ENCODE measurements around the gene NOP58.

DNA sequence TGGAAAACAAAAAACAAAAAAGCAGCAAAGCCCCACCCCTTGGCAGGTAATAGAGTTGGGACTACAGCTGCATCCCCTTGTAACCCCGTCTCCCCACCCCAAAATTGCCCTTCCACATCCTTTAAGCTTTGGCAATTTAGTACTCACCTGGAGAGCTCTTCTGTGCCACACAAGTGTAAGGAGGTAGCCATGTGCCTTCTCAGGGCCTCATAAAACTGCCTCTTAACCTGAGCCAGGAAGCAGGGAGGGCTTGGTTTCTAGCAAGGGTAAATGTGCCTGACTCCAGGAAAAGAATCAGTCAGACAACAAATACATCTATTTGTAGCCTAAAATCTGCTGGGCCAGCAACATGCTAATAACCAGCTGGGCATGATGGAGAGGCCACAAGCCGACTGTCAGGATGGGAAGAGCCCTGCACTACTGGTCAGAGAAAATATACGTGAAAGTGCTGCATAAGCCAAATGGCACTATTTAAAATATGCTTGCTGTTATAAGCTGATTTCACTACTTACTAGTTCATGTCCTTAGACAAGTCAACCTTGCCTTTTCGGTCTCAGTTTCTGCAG lies 46.3 kb downstream of the NOP58 start:
- TF ChIP-seq, protein P1, sequence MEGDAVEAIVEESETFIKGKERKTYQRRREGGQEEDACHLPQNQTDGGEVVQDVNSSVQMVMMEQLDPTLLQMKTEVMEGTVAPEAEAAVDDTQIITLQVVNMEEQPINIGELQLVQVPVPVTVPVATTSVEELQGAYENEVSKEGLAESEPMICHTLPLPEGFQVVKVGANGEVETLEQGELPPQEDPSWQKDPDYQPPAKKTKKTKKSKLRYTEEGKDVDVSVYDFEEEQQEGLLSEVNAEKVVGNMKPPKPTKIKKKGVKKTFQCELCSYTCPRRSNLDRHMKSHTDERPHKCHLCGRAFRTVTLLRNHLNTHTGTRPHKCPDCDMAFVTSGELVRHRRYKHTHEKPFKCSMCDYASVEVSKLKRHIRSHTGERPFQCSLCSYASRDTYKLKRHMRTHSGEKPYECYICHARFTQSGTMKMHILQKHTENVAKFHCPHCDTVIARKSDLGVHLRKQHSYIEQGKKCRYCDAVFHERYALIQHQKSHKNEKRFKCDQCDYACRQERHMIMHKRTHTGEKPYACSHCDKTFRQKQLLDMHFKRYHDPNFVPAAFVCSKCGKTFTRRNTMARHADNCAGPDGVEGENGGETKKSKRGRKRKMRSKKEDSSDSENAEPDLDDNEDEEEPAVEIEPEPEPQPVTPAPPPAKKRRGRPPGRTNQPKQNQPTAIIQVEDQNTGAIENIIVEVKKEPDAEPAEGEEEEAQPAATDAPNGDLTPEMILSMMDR (IDR thresholded peaks at IDR 0.05; ENCODE audit: borderline replicate concordance, extremely low read depth, low read length, poor library complexity, severe bottlenecking) = no peak
- no peak for TF ChIP-seq EZH2 (IDR thresholded peaks at IDR 0.05; ENCODE audit: borderline replicate concordance, low read depth, low read length, severe bottlenecking)
